Stomach (tissue), 4 donors: Measurements from ENCODE around the gene PRICKLE1.

Experiments used
- CTCF ChIP-seq, 7 experiments: fragments of 450-650 bp in 4 of 7; fragments of 200-600 bp in 3 of 7; sonication (generic) in 3 of 7; IDR thresholded peaks; one replicate each; pipeline ENCODE4 v1.5.1; 2016 to 2019; ENCODE audit warnings: antibody characterized with exemption in 7 of 7, control low read depth in 2 of 7, mild to moderate bottlenecking in 1 of 7
- POLR2A ChIP-seq, 4 donors: fragments of 450-650 bp; IDR thresholded peaks; one replicate each; pipeline ENCODE4 v1.6.1; 2016; ENCODE audit warnings: antibody characterized with exemption in 4 of 4, control low read depth in 2 of 4, mild to moderate bottlenecking in 1 of 4, moderate library complexity in 1 of 4

DNA sequence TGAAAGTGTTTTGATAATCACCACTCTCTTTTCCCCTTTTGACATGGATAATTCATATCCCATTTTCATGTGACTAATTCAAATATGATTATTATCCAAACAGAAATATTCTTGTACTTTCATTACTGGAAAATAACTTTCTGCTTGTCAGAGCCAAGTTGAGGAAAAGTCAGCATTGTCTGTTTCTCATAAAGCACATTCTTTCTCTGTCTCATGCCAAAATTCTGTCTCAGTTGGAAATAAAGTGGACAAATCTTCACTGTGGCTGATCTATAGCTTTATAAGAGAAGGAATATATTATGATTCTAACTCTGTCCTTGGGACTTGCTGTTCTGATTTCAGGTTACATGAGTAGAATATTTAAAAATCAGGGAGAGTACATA, 22.7 kb upstream of the PRICKLE1 start:
- TF ChIP-seq CTCF (IDR thresholded peaks at IDR 0.05), result no peak
- no peak for TF ChIP-seq POLR2A (IDR thresholded peaks at IDR 0.05)
